SU-DHL-6 (cell line): Measurements from ENCODE around the gene KRT6B.
"Not testable (repeated sequence)": the region's sequence is repeated elsewhere in the genome, so short reads cannot be mapped to it uniquely, and the experiment has no call there.

Experiments
- H2AFZ ChIP-seq: fragments of 200-600 bp; sonication (generic); 2 replicates; pipeline ENCODE4 v1.6.1; 2014; ENCODE audit warnings: low read depth, mild to moderate bottlenecking, moderate library complexity, mixed read lengths, antibody characterized with exemption, low read length; ENCODE audit not compliant: severe bottlenecking
- H3F3A ChIP-seq: fragments of 200-600 bp; shearing (Covaris generic); 2 replicates; pipeline ENCODE4 v1.6.0; 2016; ENCODE audit warnings: antibody characterized with exemption, mild to moderate bottlenecking; ENCODE audit not compliant: insufficient read depth
- H3K27ac ChIP-seq: fragments of 200-600 bp; sonication (generic); 2 replicates; pipeline ENCODE4 v1.5.1; 2016; ENCODE audit warnings: low read depth, mild to moderate bottlenecking, low read length, moderate library complexity, mixed read lengths
- H3K27me3 ChIP-seq: fragments of 200-600 bp; sonication (generic), shearing (Covaris generic); 2 replicates; pipeline ENCODE4 v1.6.0; 2014; ENCODE audit warnings: mild to moderate bottlenecking, low read length
- H3K36me3 ChIP-seq: fragments of 200-600 bp; sonication (generic); 2 replicates; pipeline ENCODE4 v1.6.1; 2014; ENCODE audit warnings: mild to moderate bottlenecking, low read length, mixed read lengths
- H3K4me2 ChIP-seq: fragments of 300-600, 200-600 bp; shearing (Covaris generic), sonication (generic); 2 replicates; pipeline ENCODE4 v1.6.0; 2014; ENCODE audit warnings: low read length, low read depth, mild to moderate bottlenecking; ENCODE audit not compliant: poor library complexity, severe bottlenecking
- H3K4me3 ChIP-seq: fragments of 200-600 bp; sonication (generic); 2 replicates; pipeline ENCODE4 v1.5.1; 2014; ENCODE audit warnings: antibody characterized with exemption, low read length, mild to moderate bottlenecking, mixed read lengths; ENCODE audit not compliant: insufficient read depth, poor library complexity, severe bottlenecking
- H3K79me2 ChIP-seq: fragments of 200-600 bp; sonication (generic); 2 replicates; pipeline ENCODE4 v1.6.1; 2014; ENCODE audit warnings: mild to moderate bottlenecking, low read length, moderate library complexity; ENCODE audit not compliant: insufficient read depth
- H3K9ac ChIP-seq: fragments of 200-600 bp; sonication (generic); 2 replicates; pipeline ENCODE4 v1.7.0; 2014; ENCODE audit warnings: mild to moderate bottlenecking, low read length
- H3K9me2 ChIP-seq: fragments of 200-600 bp; sonication (generic); replicated peaks from 2 replicates; pipeline ENCODE4 v1.6.1; 2014; ENCODE audit warnings: low read length; ENCODE audit not compliant: insufficient read depth
- H3K9me3 ChIP-seq: fragments of 200-600 bp; sonication (generic); 2 replicates; pipeline ENCODE4 v1.6.1; 2014; ENCODE audit warnings: low read length, mixed read lengths; ENCODE audit not compliant: insufficient read depth
- H4K20me1 ChIP-seq: fragments of 200-600 bp; sonication (generic); 2 replicates; pipeline ENCODE4 v1.6.1; 2014; ENCODE audit warnings: low read depth, mild to moderate bottlenecking, antibody characterized with exemption, low read length, moderate library complexity, mixed read lengths
- CTCF ChIP-seq: fragments of 200-600 bp; sonication (generic); IDR thresholded peaks from one replicate; pipeline ENCODE4 v1.5.1; 2017; ENCODE audit warnings: antibody characterized with exemption, mild to moderate bottlenecking, low read length, moderate library complexity; ENCODE audit not compliant: insufficient read depth, poor library complexity, severe bottlenecking
- EZH2phosphoT487 ChIP-seq: fragments of 200-600 bp; sonication (generic), shearing (Covaris generic); conservative IDR thresholded peaks from 2 replicates; pipeline ENCODE4 v1.6.1; 2018; ENCODE audit warnings: mild to moderate bottlenecking, antibody characterized with exemption, low read length, moderate library complexity, mixed read lengths

The KRT6B gene

GRCh38 chr12:52495389-52495788 lies 43.4 kb upstream of the KRT6B start:
- Histone ChIP-seq H3K4me2 (no peak overlapping the region), H3K79me2 (no peaks in the 10 kb centered on the region), H2AFZ (no peak overlapping the region), H4K20me1 (no peaks in the 10 kb centered on the region), H3K9ac (no peak overlapping the region), H3K4me3 (no peak overlapping the region), H3K9me2 (no peaks in the 10 kb centered on the region), H3F3A (no peaks in the 10 kb centered on the region), H3K27me3 (no peaks in the 10 kb centered on the region), H3K9me3 (no peaks in the 10 kb centered on the region), H3K36me3 (no peaks in the 10 kb centered on the region), H3K27ac (no peak overlapping the region)
- TF ChIP-seq EZH2phosphoT487: no peak
- TF ChIP-seq CTCF: no peak

GRCh38 chr12:52494518-52494917 lies 42.6 kb upstream of the KRT6B start:
- Histone ChIP-seq H2AFZ (no peak overlapping the region), H3K9me2 (no peaks in the 10 kb centered on the region), H3K79me2 (no peaks in the 10 kb centered on the region), H3K36me3 (no peaks in the 10 kb centered on the region), H3F3A (no peaks in the 10 kb centered on the region), H3K9ac (no peak overlapping the region), H3K4me2 (no peak overlapping the region), H3K9me3 (no peaks in the 10 kb centered on the region), H4K20me1 (no peaks in the 10 kb centered on the region), H3K4me3 (no peak overlapping the region), H3K27me3 (no peaks in the 10 kb centered on the region), H3K27ac (no peak overlapping the region)
- no peak for TF ChIP-seq CTCF
- no peak for TF ChIP-seq EZH2phosphoT487

GRCh38 chr12:52494100-52494499 lies 42.2 kb upstream of the KRT6B start:
- Histone ChIP-seq H3K9me3 (no peaks in the 10 kb centered on the region), H2AFZ (no peak overlapping the region), H3K9ac (no peak overlapping the region), H3K4me2 (no peak overlapping the region), H3K27me3 (no peaks in the 10 kb centered on the region), H3K79me2 (no peaks in the 10 kb centered on the region), H3K9me2 (no peaks in the 10 kb centered on the region), H4K20me1 (no peaks in the 10 kb centered on the region), H3K27ac (no peak overlapping the region), H3K36me3 (no peaks in the 10 kb centered on the region), H3K4me3 (no peak overlapping the region), H3F3A (no peaks in the 10 kb centered on the region)
- no peak for TF ChIP-seq CTCF
- no peak for TF ChIP-seq EZH2phosphoT487

GRCh38 chr12:52493172-52493571 lies 41.2 kb upstream of the KRT6B start, which contains the start of gene KRT6A:
Gene KRT6A, minus strand, starts transcription at chr12:52493257. Its CDS starts 69 bp downstream, at chr12:52493188.
- TF ChIP-seq EZH2phosphoT487 (no peak), CTCF (no peak)

GRCh38 chr12:52492405-52492804 lies 40.5 kb upstream of the KRT6B start:
- H3K27ac ChIP-seq, H3K4me2 ChIP-seq, H3K36me3 ChIP-seq, H2AFZ ChIP-seq, H3K79me2 ChIP-seq, H3F3A ChIP-seq, H3K9me2 ChIP-seq, H4K20me1 ChIP-seq, H3K4me3 ChIP-seq, H3K9me3 ChIP-seq, H3K27me3 ChIP-seq, H3K9ac ChIP-seq: not testable (repeated sequence)

More at GRCh38 chr12:52493172-52493571, 41.2 kb upstream of the KRT6B start, which contains the start of gene KRT6A:
- Histone ChIP-seq H3K36me3 (no peaks in the 10 kb centered on the region), H3K4me2 (no peak within 1 kb of the TSS), H3K9ac (no peak within 1 kb of the TSS), H4K20me1 (no peaks in the 10 kb centered on the region), H2AFZ (no peak within 1 kb of the TSS), H3K9me2 (no peaks in the 10 kb centered on the region), H3K4me3 (no peak within 1 kb of the TSS), H3F3A (no peaks in the 10 kb centered on the region), H3K9me3 (no peaks in the 10 kb centered on the region), H3K27me3 (no peaks in the 10 kb centered on the region), H3K79me2 (no peaks in the 10 kb centered on the region), H3K27ac (no peak within 1 kb of the TSS)
